ENCODE results near the gene STEAP3. TPM values are rescaled to one million over a fixed set of nuclear protein-coding genes. Genes with fewer than 3 reads are reported as not detected.

STEAP3 gene
- total RNA-seq, 2 donors from 2014 or later: 26.6 to 52.2 TPM

GRCh38 chr2:119198240-119198840 is 25.3 kb upstream of the STEAP3 start:
- Histone ChIP-seq H3K4me3 (no peak overlapping the region), H3K27ac (no peak overlapping the region), H3K9me3 (no peaks in the 10 kb centered on the region), H3K27me3 (no peaks in the 10 kb centered on the region), H3K36me3 (no peaks in the 10 kb centered on the region), H3K4me1 (no peaks in the 10 kb centered on the region), H3K9ac (ENCODE audit: low read depth in 2 of 2, low read length in 2 of 2) (no peak overlapping the region)
- intact Hi-C loops (cut with DNase I): no loop called here
- no peak for DNase-seq
- no peak for TF ChIP-seq CTCF (IDR thresholded peaks at IDR 0.05)

- H3K27me3 ChIP-seq: no peaks in the 10 kb centered on the region
- no peak for TF ChIP-seq CTCF (IDR thresholded peaks at IDR 0.05)
- H3K4me3 ChIP-seq: no peak overlapping the region
- no peaks in the 10 kb centered on the region for H3K4me1 ChIP-seq
- no peaks in the 10 kb centered on the region for H3K36me3 ChIP-seq
- no peak overlapping the region for H3K27ac ChIP-seq
- H3K9me3 ChIP-seq: no peaks in the 10 kb centered on the region
- intact Hi-C loops (cut with DNase I): no loop called here
- H3K9ac ChIP-seq (ENCODE audit: low read depth in 2 of 2, low read length in 2 of 2): no peak overlapping the region
- no peak for DNase-seq
These were observed 21.8 kb upstream of the STEAP3 start for GRCh38 chr2:119201815-119202214.

- H3K9ac ChIP-seq (ENCODE audit: low read depth in 2 of 2, low read length in 2 of 2): no peak overlapping the region
- DNase-seq: no peak
- intact Hi-C loops (cut with DNase I): no loop called here
- no peaks in the 10 kb centered on the region for H3K27me3 ChIP-seq
- no peak for TF ChIP-seq CTCF (IDR thresholded peaks at IDR 0.05)
- H3K36me3 ChIP-seq: no peaks in the 10 kb centered on the region
- H3K4me1 ChIP-seq: no peaks in the 10 kb centered on the region
- no peaks in the 10 kb centered on the region for H3K9me3 ChIP-seq
- no peak overlapping the region for H3K27ac ChIP-seq
- no peak overlapping the region for H3K4me3 ChIP-seq
These were observed 20.9 kb upstream of the STEAP3 start for GRCh38 chr2:119202610-119203310.

- intact Hi-C loops (cut with DNase I): no loop called here
- Histone ChIP-seq H3K9ac (ENCODE audit: low read depth in 2 of 2, low read length in 2 of 2) (no peak overlapping the region), H3K4me3 (no peak overlapping the region), H3K36me3 (no peaks in the 10 kb centered on the region), H3K4me1 (no peaks in the 10 kb centered on the region), H3K27ac (no peak overlapping the region), H3K9me3 (no peaks in the 10 kb centered on the region), H3K27me3 (no peaks in the 10 kb centered on the region)
- DNase-seq: no peak
- TF ChIP-seq CTCF (IDR thresholded peaks at IDR 0.05): no peak
These were observed 19.1 kb upstream of the STEAP3 start for GRCh38 chr2:119204525-119204924.

GRCh38 chr2:119205001-119205706 is 18.5 kb upstream of the STEAP3 start:
- intact Hi-C loops (cut with DNase I): no loop called here
- Histone ChIP-seq H3K9ac (ENCODE audit: low read depth in 2 of 2, low read length in 2 of 2) (no peak overlapping the region), H3K27me3 (no peaks in the 10 kb centered on the region), H3K4me1 (no peaks in the 10 kb centered on the region), H3K4me3 (no peak overlapping the region), H3K36me3 (no peaks in the 10 kb centered on the region), H3K9me3 (no peaks in the 10 kb centered on the region), H3K27ac (no peak overlapping the region)
- TF ChIP-seq CTCF (IDR thresholded peaks at IDR 0.05): no peak
- no peak for DNase-seq
